ENCODE data around the gene MAN1A2. TPM values are rescaled to one million over a fixed set of nuclear protein-coding genes. Genes with fewer than 3 reads are reported as not detected.

MAN1A2 gene
- polyA plus RNA-seq, 1 donor from 2014 or later = 25.0 TPM

DNA sequence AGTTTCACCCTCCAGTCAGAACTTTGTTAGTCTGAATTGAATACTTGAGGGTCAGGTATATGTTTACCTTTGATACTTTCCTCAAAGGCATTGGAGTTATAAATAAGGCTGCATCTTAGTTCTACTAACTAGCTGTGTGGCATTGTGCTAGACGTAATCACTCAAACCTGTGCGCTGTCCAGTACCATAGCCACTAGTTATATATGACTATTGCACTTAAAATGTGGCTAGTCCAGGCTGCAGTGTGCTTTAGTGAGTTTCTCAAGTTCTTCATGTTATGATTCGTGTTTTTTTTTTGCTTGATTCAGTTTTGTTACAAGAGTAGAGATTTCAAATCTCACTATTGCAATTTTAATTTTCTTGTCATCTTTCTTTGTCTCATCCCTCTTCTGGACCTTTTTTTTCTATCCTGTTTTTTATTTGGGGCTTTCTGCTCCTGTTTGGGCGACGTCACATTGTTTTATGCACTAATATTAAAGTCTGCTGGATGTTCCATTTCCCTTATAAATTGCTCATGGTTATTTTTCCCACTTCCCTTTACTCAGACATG, 5.7 kb downstream of the MAN1A2 start:
- Histone ChIP-seq H3K9me2 (ENCODE audit: insufficient read depth, low read length) (no peaks in the 10 kb centered on the region), H3K4me3 (ENCODE audit: low read length) (no peak overlapping the region), H2AFZ (ENCODE audit: low read depth, low read length) (no peak overlapping the region), H3K9ac (ENCODE audit: low read length) (no peak overlapping the region), H4K20me1 (ENCODE audit: insufficient read depth) (no peaks in the 10 kb centered on the region), H3K79me2 (replicated peaks; ENCODE audit: insufficient read depth, low read length) (peaks cover 75% of the 10 kb centered on the region), H3K4me2 (ENCODE audit: low read length) (no peak overlapping the region), H3K27ac (ENCODE audit: low read length) (no peak overlapping the region), H3K27me3 (ENCODE audit: insufficient read depth, low read depth, low read length) (no peaks in the 10 kb centered on the region), H3K9me3 (ENCODE audit: low read length) (no peaks in the 10 kb centered on the region), H3K36me3 (ENCODE audit: insufficient read depth, low read length) (no peaks in the 10 kb centered on the region), H3F3A (ENCODE audit: insufficient read depth, low read length, poor library complexity, severe bottlenecking) (no peaks in the 10 kb centered on the region)
- TF ChIP-seq EZH2 (IDR thresholded peaks at IDR 0.05; ENCODE audit: borderline replicate concordance, insufficient read depth, low read length, poor library complexity, severe bottlenecking) (no peak), TAF1 (IDR thresholded peaks at IDR 0.05; ENCODE audit: low read depth) (no peak), POLR2AphosphoS5 (IDR thresholded peaks at IDR 0.05) (no peak)

GRCh38 chr1:117373932-117374331, 6.7 kb downstream of the MAN1A2 start:
- Histone ChIP-seq H3K9ac (ENCODE audit: low read length) (no peak overlapping the region), H3K27ac (ENCODE audit: low read length) (no peak overlapping the region), H4K20me1 (ENCODE audit: insufficient read depth) (no peaks in the 10 kb centered on the region), H2AFZ (ENCODE audit: low read depth, low read length) (no peak overlapping the region), H3K4me3 (ENCODE audit: low read length) (no peak overlapping the region), H3K36me3 (ENCODE audit: insufficient read depth, low read length) (no peaks in the 10 kb centered on the region), H3K9me3 (ENCODE audit: low read length) (no peaks in the 10 kb centered on the region), H3K9me2 (ENCODE audit: insufficient read depth, low read length) (no peaks in the 10 kb centered on the region), H3K27me3 (ENCODE audit: insufficient read depth, low read depth, low read length) (no peaks in the 10 kb centered on the region), H3F3A (ENCODE audit: insufficient read depth, low read length, poor library complexity, severe bottlenecking) (no peaks in the 10 kb centered on the region), H3K4me2 (ENCODE audit: low read length) (no peak overlapping the region), H3K79me2 (replicated peaks; ENCODE audit: insufficient read depth, low read length) (peaks cover 75% of the 10 kb centered on the region)
- TF ChIP-seq TAF1 (IDR thresholded peaks at IDR 0.05; ENCODE audit: low read depth) (no peak), EP300 (conservative IDR thresholded peaks at IDR 0.05; ENCODE audit: poor library complexity, severe bottlenecking) (no peak), MXI1 (conservative IDR thresholded peaks at IDR 0.05; ENCODE audit: poor library complexity, severe bottlenecking) (no peak), REST (IDR thresholded peaks at IDR 0.05; ENCODE audit: borderline replicate concordance) (no peak), EZH2 (IDR thresholded peaks at IDR 0.05; ENCODE audit: borderline replicate concordance, insufficient read depth, low read length, poor library complexity, severe bottlenecking) (no peak), SMC3 (conservative IDR thresholded peaks at IDR 0.05; ENCODE audit: poor library complexity) (no peak), POLR2AphosphoS5 (IDR thresholded peaks at IDR 0.05) (no peak), RAD21 (conservative IDR thresholded peaks at IDR 0.05) (no peak)
- TF ChIP-seq, protein P1, sequence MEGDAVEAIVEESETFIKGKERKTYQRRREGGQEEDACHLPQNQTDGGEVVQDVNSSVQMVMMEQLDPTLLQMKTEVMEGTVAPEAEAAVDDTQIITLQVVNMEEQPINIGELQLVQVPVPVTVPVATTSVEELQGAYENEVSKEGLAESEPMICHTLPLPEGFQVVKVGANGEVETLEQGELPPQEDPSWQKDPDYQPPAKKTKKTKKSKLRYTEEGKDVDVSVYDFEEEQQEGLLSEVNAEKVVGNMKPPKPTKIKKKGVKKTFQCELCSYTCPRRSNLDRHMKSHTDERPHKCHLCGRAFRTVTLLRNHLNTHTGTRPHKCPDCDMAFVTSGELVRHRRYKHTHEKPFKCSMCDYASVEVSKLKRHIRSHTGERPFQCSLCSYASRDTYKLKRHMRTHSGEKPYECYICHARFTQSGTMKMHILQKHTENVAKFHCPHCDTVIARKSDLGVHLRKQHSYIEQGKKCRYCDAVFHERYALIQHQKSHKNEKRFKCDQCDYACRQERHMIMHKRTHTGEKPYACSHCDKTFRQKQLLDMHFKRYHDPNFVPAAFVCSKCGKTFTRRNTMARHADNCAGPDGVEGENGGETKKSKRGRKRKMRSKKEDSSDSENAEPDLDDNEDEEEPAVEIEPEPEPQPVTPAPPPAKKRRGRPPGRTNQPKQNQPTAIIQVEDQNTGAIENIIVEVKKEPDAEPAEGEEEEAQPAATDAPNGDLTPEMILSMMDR (IDR thresholded peaks at IDR 0.05; ENCODE audit: poor library complexity, severe bottlenecking) = no peak
